K562 (cell line): ENCODE data around the gene ZNF420.

Experiments
- ARID2 ChIP-seq: fragments of 450-650 bp; IDR thresholded peaks from 2 replicates; pipeline ENCODE4 v1.6.1; 2017; ENCODE audit warnings: antibody characterized with exemption, mild to moderate bottlenecking
- BHLHE40 ChIP-seq: IDR thresholded peaks from 2 replicates; pipeline ENCODE4 v1.6.1; 2011; ENCODE audit warnings: low read length, improper control_type of control experiment
- CTCF ChIP-seq, 3 experiments: IDR thresholded peaks in 2 of 3; conservative IDR thresholded peaks in 1 of 3; 2 replicates each; pipeline ENCODE4 v1.5.1; 2011 to 2012; ENCODE audit warnings: low read length in 3 of 3, mild to moderate bottlenecking in 3 of 3, control low read depth in 2 of 3, improper control_type of control experiment in 1 of 3, inconsistent platforms in 1 of 3, low read depth in 1 of 3, mixed read lengths in 1 of 3, moderate library complexity in 1 of 3; ENCODE audit not compliant: insufficient read depth in 2 of 3
- GTF2E2 ChIP-seq: fragments of 200-800 bp; sonication (Bioruptor generic); IDR thresholded peaks from 2 replicates; pipeline ENCODE4 v1.6.1; 2016; ENCODE audit warnings: missing genetic modification characterization, missing compliant biosample characterization
- POLR2AphosphoS5 ChIP-seq: IDR thresholded peaks from 2 replicates; pipeline ENCODE4 v1.6.1; 2011; ENCODE audit warnings: mild to moderate bottlenecking, low read depth, low read length, moderate library complexity; ENCODE audit not compliant: control insufficient read depth, insufficient read depth
- SMAD2 ChIP-seq: fragments of 150-350 bp; IDR thresholded peaks from 2 replicates; pipeline ENCODE4 v1.6.1; 2014; ENCODE audit warnings: low read depth, mild to moderate bottlenecking, low read length
- ZNF124 ChIP-seq: sonication (generic); formaldehyde crosslinking; IDR thresholded peaks from 2 replicates; pipeline ENCODE4 v1.8.1; 2022; ENCODE audit warnings: missing genetic modification reagents
- ZNF274 ChIP-seq: IDR thresholded peaks from 2 replicates; pipeline ENCODE4 v1.6.1; 2011; ENCODE audit warnings: low read depth, mild to moderate bottlenecking, low read length, moderate library complexity, borderline replicate concordance
- ZNF780A ChIP-seq: fragments of 250-450 bp; sonication (Bioruptor Pico); IDR thresholded peaks from 2 replicates; pipeline ENCODE4 v1.5.0; 2021; ENCODE audit warnings: mild to moderate bottlenecking
- TF ChIP-seq, protein P1 (sequence below), 2 experiments: fragments of 450-650 bp; formaldehyde crosslinking in 1 of 2; IDR thresholded peaks; 2 replicates each; pipeline versions ENCODE4 v1.4.0 to v1.6.1; 2014 to 2020; ENCODE audit warnings: mild to moderate bottlenecking in 2 of 2, borderline replicate concordance in 1 of 2, low read depth in 1 of 2

DNA sequence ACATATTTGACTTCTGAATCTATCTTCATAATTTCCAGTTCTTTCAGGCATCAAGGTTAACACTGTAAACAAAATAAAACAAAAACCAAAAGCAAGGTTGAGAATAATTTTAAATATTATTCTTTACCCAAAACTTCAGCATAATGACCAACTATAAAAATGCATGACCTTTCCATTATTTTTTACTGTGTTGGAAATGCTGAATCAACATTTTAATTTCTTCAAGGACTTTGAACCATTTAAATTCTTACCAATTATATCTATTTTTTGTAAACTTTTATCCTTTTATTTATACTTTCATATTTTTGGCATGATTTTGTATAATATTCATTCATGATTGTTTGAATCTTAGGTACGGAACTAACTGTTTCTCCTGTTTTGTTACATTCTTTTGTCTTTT, 87.4 kb downstream of the ZNF420 start:
- TF ChIP-seq POLR2AphosphoS5 (no peak), ZNF780A (CRISPR knock-in tag) (no peak), ARID2 (no peak), SMAD2 (no peak), BHLHE40 (no peak), GTF2E2 (tag) (no peak), ZNF124 (CRISPR knock-in tag) (no peak), ZNF274 (no peak), CTCF (IDR thresholded peaks at IDR 0.05 in 2 of 3, conservative IDR thresholded peaks at IDR 0.05 in 1 of 3; ENCODE audit: insufficient read depth in 2 of 3, low read depth in 1 of 3, low read length in 3 of 3) (no peak)
- TF ChIP-seq, protein P1, sequence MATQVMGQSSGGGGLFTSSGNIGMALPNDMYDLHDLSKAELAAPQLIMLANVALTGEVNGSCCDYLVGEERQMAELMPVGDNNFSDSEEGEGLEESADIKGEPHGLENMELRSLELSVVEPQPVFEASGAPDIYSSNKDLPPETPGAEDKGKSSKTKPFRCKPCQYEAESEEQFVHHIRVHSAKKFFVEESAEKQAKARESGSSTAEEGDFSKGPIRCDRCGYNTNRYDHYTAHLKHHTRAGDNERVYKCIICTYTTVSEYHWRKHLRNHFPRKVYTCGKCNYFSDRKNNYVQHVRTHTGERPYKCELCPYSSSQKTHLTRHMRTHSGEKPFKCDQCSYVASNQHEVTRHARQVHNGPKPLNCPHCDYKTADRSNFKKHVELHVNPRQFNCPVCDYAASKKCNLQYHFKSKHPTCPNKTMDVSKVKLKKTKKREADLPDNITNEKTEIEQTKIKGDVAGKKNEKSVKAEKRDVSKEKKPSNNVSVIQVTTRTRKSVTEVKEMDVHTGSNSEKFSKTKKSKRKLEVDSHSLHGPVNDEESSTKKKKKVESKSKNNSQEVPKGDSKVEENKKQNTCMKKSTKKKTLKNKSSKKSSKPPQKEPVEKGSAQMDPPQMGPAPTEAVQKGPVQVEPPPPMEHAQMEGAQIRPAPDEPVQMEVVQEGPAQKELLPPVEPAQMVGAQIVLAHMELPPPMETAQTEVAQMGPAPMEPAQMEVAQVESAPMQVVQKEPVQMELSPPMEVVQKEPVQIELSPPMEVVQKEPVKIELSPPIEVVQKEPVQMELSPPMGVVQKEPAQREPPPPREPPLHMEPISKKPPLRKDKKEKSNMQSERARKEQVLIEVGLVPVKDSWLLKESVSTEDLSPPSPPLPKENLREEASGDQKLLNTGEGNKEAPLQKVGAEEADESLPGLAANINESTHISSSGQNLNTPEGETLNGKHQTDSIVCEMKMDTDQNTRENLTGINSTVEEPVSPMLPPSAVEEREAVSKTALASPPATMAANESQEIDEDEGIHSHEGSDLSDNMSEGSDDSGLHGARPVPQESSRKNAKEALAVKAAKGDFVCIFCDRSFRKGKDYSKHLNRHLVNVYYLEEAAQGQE (IDR thresholded peaks at IDR 0.05; ENCODE audit: borderline replicate concordance), result no peak
- TF ChIP-seq, protein P1 (CRISPR knock-in tag; IDR thresholded peaks at IDR 0.05; ENCODE audit: low read depth), result no peak
